GM04504 (cell line): ENCODE measurements around the gene PKD2L2.
"Not testable (repeated sequence)": the region's sequence is repeated elsewhere in the genome, so short reads cannot be mapped to it uniquely, and the experiment has no call there.

ENCODE experiments used
- DNase-seq: peaks from one replicate; pipeline ENCODE4 v3.0.0-alpha.2; 2012; ENCODE audit warnings: low read depth

PKD2L2 gene

DNA sequence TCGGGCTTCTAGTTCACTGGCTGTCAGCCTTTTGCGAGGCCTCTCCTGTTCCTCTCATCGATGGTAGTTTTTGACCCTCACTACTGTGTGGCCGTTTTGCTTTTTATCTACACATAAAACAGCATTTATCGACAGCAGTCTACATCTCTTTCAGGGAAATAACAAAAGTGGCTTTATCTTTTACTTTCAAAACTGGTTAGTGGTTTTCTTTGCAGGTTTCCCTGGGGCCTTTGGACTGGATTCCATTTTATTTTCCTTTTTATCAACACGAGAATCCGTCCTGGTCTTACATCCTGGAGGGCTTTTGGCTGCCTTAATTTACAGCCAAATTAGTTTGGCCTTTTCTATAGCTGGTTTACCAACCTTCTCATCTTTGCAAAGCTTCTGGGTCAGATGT is 793 bp upstream of the PKD2L2 start:
- no peak for DNase-seq

- DNase-seq, result no peak
Measured at GRCh38 chr5:137890845-137891244, 1.6 kb downstream of the PKD2L2 start.

DNA sequence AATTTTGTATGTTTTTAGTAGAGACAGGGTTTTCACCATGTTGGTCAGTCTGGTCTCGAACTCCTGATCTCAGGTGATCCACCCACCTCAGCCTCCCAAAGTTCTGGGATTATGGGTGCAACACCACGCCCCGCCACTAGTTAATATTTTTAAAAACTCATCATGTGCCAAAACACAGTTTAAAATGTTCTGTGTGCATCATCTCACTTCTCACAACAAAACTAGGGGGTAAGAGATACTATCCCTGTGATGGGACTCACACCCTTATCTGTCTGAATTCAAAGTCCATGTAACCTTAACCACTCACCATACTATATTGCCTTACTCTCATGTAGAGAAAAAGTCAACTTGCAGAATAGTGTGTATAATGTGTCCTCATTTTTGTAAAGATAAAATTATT is 2.6 kb downstream of the PKD2L2 start:
- no peak for DNase-seq

GRCh38 chr5:137894586-137894985 is 5.3 kb downstream of the PKD2L2 start:
- no peak for DNase-seq

DNA sequence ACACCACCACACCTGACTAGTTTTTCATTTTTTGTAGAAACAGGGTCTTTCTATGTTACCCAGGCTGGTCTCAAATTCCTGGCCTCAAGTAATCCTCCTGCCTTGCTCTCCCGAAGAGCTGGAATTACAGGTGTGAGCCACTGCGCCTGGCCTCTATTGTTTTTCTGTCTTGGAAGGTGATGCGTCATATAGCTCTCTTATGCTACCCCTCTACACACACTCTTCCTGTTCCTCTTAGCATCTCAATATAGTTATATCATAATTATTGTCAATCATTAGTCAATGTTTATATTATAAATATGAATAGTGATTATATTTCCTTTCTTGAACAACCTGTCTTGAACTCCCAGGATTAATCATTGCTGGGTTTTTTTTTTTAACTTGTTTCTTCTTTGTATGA is 7.3 kb downstream of the PKD2L2 start:
- DNase-seq, result no peak

- no peak for DNase-seq
Measured at GRCh38 chr5:137899493-137899892, 10.2 kb downstream of the PKD2L2 start.

DNA sequence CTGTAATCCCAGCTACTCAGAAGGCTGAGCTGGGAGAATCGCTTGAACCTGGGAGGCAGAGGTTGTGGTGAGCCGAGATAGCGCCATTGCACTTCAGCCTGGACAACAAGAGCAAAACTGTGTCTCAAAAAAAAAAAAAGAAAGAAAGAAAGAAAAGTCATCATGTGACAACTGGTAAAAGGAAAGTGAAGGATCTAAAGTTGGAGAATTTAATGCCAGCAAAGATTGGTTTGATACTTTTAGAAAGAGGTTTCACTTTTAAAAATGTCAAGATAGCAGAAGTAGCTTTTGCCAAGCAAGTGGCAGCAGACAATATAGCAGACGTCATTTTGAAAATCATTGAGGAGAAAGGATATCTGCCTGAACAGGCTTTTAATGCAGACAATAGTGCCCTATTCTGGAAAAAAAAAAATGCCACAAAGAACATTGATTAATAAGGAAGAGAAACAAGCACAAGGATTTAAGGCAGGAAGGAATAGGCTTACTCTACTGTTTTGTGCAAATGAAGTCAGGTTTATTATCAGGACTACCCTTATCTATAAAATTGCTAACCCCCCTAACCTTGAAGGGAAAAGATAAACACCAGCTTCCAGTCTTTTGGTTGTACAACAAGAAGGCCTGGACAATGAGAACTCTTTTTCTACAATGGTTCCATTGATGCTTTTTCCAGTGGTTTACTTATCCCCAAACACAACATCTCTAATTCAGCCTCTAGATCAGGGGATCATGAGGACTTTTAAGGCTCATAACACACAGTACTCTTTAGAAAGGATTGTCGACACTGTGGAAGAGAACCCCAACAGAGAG is 12.0 kb downstream of the PKD2L2 start:
- DNase-seq, result no peak

DNA sequence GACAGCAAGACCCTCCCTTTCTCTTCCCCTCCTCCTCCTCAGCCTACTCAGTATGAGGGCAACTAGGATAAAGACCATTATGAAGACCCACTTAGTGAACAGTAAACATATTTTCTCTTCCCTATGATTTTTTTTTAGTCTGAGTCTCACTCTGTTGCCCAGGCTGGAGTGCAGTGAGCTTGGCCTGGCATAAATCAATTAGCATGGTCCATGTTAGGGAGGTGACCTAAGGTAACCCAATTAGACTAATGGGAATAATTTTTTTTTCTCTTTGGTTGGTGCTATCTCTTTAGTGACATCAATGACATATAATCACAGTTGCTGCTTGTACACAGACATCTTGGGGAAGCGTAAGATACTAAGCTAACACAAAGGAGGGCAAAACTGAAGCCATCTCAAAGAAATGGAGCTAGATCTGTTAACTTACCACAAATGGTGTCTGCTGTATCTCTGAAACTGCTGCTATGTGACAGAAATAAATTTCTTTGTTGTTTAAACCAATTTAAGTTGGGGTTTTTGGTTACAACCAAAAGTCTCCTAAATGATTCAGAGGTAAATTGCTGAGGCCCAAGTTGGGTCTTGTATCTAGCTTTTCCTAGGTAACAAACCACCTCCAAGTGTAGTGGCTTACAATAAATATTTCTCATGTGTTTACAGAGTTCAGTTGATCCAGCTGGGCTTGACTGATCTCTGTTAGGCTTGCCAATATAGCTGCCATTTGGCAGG is 13.3 kb downstream of the PKD2L2 start:
- DNase-seq, result no peak

DNA sequence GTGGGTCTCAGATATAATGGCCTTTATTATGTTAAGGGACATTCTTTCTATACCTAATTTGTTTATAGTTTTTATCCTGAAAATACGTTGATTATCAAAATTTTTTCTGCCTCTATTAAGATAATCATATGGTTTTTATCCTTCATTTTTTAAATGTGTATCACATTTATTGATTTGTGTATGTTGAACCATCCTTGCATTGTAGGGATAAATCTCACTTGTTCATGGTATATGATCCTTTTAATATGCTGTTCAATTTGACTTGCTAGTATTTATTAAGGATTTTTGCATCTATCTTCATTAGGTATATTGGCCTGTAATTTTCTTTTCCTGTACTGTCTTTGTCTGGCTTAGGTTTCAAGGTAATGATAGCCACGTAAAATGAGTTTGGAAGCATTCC is 25.5 kb downstream of the PKD2L2 start:
- DNase-seq, result no peak

GRCh38 chr5:137916923-137917322 is 27.7 kb downstream of the PKD2L2 start:
- DNase-seq, result no peak

GRCh38 chr5:137921931-137922330 is 32.7 kb downstream of the PKD2L2 start:
- DNase-seq, result peak; percentile 13

GRCh38 chr5:137923856-137924255 is 34.6 kb downstream of the PKD2L2 start:
- DNase-seq, result no peak

DNA sequence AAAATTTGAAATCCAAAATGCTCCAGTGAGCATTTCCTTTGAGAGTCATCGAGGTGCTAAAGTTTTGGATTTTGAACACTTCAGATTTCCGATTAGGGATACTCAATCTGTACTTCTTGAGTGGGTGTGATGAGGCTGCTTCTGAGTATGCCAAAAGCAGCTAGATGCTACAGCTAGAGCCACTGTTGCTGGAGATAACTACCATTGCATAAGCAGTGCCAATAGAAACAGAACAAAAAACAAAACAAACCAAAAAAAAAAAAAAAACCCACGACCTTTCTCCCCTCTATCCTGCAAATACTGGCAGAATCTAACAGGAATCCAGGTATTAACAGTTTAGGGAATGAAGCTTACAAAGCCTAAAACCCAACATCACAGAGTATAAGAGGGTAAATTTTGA is 43.5 kb downstream of the PKD2L2 start:
- DNase-seq, result no peak

GRCh38 chr5:137933491-137933911 is 44.2 kb downstream of the PKD2L2 start:
- DNase-seq, result peak; percentile 10

DNA sequence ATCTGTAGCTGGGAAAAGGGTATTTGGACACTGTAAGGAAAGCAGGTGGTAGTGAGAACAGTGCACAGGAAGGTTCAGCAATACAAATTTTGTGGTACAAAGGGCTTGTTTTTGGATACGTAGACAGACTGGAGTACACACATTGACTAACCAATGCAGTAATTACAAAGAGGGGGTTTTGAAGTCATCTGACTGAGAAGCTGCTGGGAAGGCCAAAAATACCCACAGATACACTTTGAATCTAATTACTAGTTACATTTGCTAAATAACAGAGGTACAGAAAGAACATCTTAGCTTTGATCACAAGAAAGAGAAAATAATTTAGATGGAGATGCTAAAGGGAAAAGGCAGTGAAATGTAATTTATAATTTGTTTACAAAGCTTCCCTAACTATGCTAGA is 45.9 kb downstream of the PKD2L2 start:
- no peak for DNase-seq

DNA sequence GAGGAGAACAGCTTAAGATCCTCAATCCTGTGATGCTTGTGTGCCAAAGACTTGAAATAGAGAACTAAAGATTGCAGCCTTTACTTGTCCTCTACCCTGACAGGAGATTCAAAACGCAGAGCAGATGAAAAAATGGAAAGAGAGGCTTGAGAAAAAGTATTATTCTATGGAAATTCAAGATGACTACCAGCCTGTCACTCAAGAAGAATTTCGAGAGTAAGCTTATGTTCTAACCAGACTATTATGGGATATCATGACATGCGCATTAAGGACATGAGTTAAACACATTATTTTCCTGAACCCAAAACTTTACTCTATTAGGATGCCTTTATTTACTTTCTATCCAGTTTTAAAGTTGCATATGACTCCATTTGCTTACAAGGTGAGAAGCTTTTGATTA is 46.4 kb downstream of the PKD2L2 start:
- no peak for DNase-seq

- DNase-seq, result no peak
Measured at GRCh38 chr5:137937994-137938750, 48.9 kb downstream of the PKD2L2 start.

DNA sequence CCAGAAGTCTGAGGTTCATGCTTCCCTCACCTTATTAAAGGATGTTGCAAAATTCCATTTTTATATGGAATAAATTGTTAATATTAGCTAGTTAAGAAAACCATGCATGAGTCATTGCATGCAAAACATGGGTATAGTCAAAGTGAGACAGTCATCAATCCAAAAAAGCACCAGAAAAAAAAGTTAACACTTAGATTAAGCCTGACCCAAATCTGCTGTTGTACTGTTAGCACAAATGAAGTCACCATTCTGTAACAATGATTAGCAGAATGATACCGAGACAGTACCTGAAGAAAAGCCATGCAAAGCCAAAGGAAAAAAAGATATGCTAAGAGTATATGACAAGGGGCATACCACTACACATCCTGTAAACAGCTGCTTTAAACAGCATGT is 49.5 kb downstream of the PKD2L2 start:
- no peak for DNase-seq

DNA sequence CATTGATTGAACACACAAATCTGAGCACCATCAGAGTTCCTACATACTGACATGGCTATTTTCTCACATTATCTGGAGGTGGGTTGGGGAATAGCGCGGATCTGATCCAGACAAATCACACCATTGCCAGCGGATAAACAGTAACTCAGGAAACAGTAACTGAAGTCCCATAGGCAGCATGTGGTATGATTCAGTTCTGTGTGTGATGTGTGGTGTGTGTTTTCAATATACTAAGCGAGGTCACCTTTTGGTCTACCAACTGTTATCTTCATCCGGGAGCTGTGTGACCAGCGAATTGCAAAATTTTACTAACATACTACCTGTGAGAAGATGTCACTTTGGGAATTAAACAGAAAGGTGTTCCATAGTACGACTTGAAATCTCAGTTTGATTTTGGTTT is 50.1 kb downstream of the PKD2L2 start:
- DNase-seq, result no peak

GRCh38 chr5:137944280-137944679 is 55.0 kb downstream of the PKD2L2 start:
- DNase-seq, result not testable (repeated sequence)

DNA sequence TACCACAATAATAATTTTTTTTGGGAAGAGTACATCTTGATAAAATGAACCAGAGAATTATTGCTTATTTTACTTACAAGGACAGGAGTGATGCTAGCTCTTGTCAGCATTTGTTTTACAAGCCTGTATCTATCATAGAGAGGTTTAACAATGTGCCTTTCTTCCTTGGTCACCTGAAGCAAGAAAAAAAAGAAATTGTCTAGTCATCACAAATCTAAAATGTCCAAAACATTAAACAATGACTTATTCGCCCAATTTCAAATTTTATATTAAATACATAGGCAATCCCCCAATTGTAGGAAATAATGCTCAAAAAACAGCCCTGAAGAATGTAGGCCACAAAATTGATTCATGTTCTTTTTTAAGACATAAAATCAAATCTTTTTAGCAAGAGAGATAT is 56.6 kb downstream of the PKD2L2 start:
- no peak for DNase-seq

DNA sequence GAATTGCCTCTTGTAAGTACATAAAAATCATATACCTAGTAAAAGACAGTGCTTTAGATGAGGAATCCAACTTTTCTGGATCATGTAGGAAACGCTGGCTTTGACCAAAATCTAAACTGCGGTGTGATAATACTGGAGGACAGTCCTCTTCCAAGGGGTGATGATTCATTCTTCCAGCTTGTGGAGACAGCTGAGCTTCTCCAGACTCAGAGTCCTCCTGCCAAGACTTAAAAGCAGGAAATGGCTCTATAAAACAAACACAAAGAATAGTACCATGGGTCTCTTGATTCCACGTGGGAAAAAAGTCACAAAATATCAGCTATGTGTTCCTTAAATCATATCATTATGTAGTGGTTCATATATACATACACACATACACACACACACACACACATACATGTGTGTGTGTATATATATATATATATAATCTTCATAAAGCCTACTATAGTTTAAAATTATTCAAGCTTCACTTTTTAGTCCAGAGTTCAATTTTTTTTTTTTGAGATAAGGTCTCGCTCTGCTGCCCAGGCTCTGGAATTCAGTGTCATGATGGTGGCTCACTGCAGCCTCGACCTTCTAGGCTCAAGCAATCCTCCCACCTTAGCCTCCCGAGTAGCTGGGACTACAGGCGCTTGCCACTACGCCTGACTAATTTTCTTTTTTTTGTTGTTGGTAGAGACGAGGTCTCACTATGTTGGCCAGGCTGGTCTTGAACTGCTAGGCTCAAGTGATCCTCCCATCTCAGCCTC is 65.0 kb downstream of the PKD2L2 start:
- peak; percentile 74 for DNase-seq
